K562 (cell line): Measurements from ENCODE around the gene PDE4D. TPM values are rescaled to one million over a fixed set of nuclear protein-coding genes. Genes with fewer than 3 reads are reported as not detected.

Experiments
- ATAC-seq: fragments of 200-7000 bp; cut with Tn5 transposase; 3 replicates; pipeline ENCODE4 v1.9.1; 2020; ENCODE audit warnings: moderate library complexity
- BruUV-seq: library from RNA; stranded (reverse); fragments of 400-500 nt; replicated peaks from 2 replicates; lab custom pipeline; 2021; lab: Mats Ljungman, UMichigan
- CTCF ChIA-PET: fragments of 300-600 bp; formaldehyde crosslinking; extraction: SDS; loops from one replicate; lab custom pipeline; 2021; ENCODE audit warnings: low intra/inter-chr PET ratio; lab: Yijun Ruan, JAX
- POLR2A ChIA-PET: fragments of 300-600, 350-650 bp; sonication (Branson Sonifier 250); formaldehyde crosslinking; extraction: SDS; loops from one replicate; lab custom pipeline; 2021; ENCODE audit warnings: antibody characterized with exemption, inconsistent platforms; lab: Yijun Ruan, JAX
- DNase-seq, 4 experiments: peaks; one replicate each; pipeline versions ENCODE4 v3.0.0 to v3.0.0-alpha.2; 2011 to 2018; ENCODE audit warnings: low spot score in 3 of 4, mixed read lengths in 3 of 4; ENCODE audit errors: extremely low read depth in 1 of 4
- FAIRE-seq: peaks from 2 replicates; lab custom pipeline; 2011; peaks lifted over from hg19 to GRCh38; lab: Jason Lieb, UNC
- H2AFZ ChIP-seq: 2 replicates; pipeline ENCODE4 v1.6.0; 2011; ENCODE audit warnings: low read depth, low read length, control low read depth, inconsistent platforms
- H3K27ac ChIP-seq: fragments of 200-600 bp; 3 replicates; pipeline ENCODE4 v1.8.0; 2011; ENCODE audit warnings: low read depth, mild to moderate bottlenecking, control low read depth, inconsistent platforms, low read length, moderate library complexity, mixed read lengths; ENCODE audit errors: extremely low read depth
- H3K27me3 ChIP-seq, 2 experiments: fragments of 300-600 bp in 1 of 2; 2 replicates in 1 of 2; 3 replicates in 1 of 2; pipeline versions ENCODE4 v1.6.0 to v1.8.0; 2011; ENCODE audit warnings: inconsistent platforms in 2 of 2, low read length in 2 of 2, mild to moderate bottlenecking in 1 of 2, mixed read lengths in 1 of 2, moderate library complexity in 1 of 2; ENCODE audit not compliant: control insufficient read depth in 2 of 2, insufficient read depth in 2 of 2
- H3K36me3 ChIP-seq: fragments of 300-600 bp; 3 replicates; pipeline ENCODE4 v1.8.0; 2011; ENCODE audit warnings: mild to moderate bottlenecking, low read length, inconsistent platforms; ENCODE audit not compliant: control insufficient read depth, insufficient read depth
- H3K4me1 ChIP-seq, 2 experiments: fragments of 200-600 bp in 1 of 2; replicated peaks in 1 of 2; 2 replicates in 1 of 2; 3 replicates in 1 of 2; pipeline versions ENCODE4 v1.5.1 to v1.8.0; 2011; ENCODE audit warnings: inconsistent platforms in 2 of 2, low read length in 2 of 2, mild to moderate bottlenecking in 1 of 2, mixed read lengths in 1 of 2, moderate library complexity in 1 of 2; ENCODE audit not compliant: control insufficient read depth in 2 of 2, insufficient read depth in 2 of 2
- H3K4me2 ChIP-seq: 2 replicates; pipeline ENCODE4 v1.6.1; 2011; ENCODE audit warnings: low read length, control low read depth, inconsistent platforms, mixed read lengths; ENCODE audit not compliant: insufficient read depth
- H3K4me3 ChIP-seq: fragments of 200-600 bp; sonication (generic), shearing (Covaris generic); 2 replicates; pipeline ENCODE4 v1.5.1; 2016; ENCODE audit warnings: control low read depth, inconsistent platforms
- H3K79me2 ChIP-seq: fragments of 200-600 bp; 3 replicates; pipeline ENCODE4 v1.8.0; 2011; ENCODE audit warnings: low read length, inconsistent platforms; ENCODE audit not compliant: control insufficient read depth, insufficient read depth
- H3K9ac ChIP-seq, 2 experiments: 2 replicates each; pipeline versions ENCODE4 v1.6.0 to v1.6.1; 2011; ENCODE audit warnings: low read depth in 2 of 2, low read length in 2 of 2, control low read depth in 1 of 2, inconsistent platforms in 1 of 2, mild to moderate bottlenecking in 1 of 2, mixed read lengths in 1 of 2; ENCODE audit not compliant: insufficient read depth in 1 of 2
- H3K9me1 ChIP-seq: one replicate; pipeline ENCODE4 v1.6.0; 2011; ENCODE audit warnings: inconsistent platforms, mild to moderate bottlenecking, low read length, moderate library complexity; ENCODE audit not compliant: control insufficient read depth, insufficient read depth
- H3K9me3 ChIP-seq: replicated peaks from 2 replicates; pipeline ENCODE4 v1.5.1; 2011; ENCODE audit warnings: low read depth, low read length, inconsistent platforms; ENCODE audit not compliant: control insufficient read depth, insufficient read depth
- H4K20me1 ChIP-seq: replicated peaks from 2 replicates; pipeline ENCODE4 v1.6.1; 2011; ENCODE audit warnings: low read length, inconsistent platforms, mixed read lengths; ENCODE audit not compliant: control insufficient read depth, insufficient read depth
- CXXC5 ChIP-seq: fragments of 250-450 bp; sonication (Bioruptor Pico); IDR thresholded peaks from 2 replicates; pipeline ENCODE4 v1.8.0; 2022; ENCODE audit warnings: inconsistent platforms, mild to moderate bottlenecking, moderate library complexity
- DIDO1 ChIP-seq: fragments of 450-650 bp; IDR thresholded peaks from 2 replicates; pipeline ENCODE4 v1.6.1; 2016; ENCODE audit warnings: low read depth, missing biosample characterization, missing genetic modification characterization
- ESRRA ChIP-seq: fragments of 450-650 bp; IDR thresholded peaks from 2 replicates; pipeline ENCODE4 v1.6.1; 2014; ENCODE audit warnings: low read depth, mild to moderate bottlenecking, moderate library complexity, borderline replicate concordance
- HDAC8 ChIP-seq: fragments of 450-650 bp; IDR thresholded peaks from 2 replicates; pipeline ENCODE4 v1.6.1; 2016; ENCODE audit warnings: mild to moderate bottlenecking, missing genetic modification characterization, moderate library complexity, missing compliant biosample characterization
- MBD2 ChIP-seq: sonication (generic); IDR thresholded peaks from 2 replicates; pipeline ENCODE4 v1.6.1; 2016; ENCODE audit warnings: low read depth, borderline replicate concordance
- MTA1 ChIP-seq: fragments of 450-650 bp; IDR thresholded peaks from 2 replicates; pipeline ENCODE4 v1.6.1; 2017; ENCODE audit warnings: borderline replicate concordance
- NFIC ChIP-seq: fragments of 450-650 bp; IDR thresholded peaks from 2 replicates; pipeline ENCODE4 v1.6.1; 2017; ENCODE audit warnings: mild to moderate bottlenecking, inconsistent platforms
- PHB ChIP-seq: fragments of 250-450 bp; sonication (Bioruptor Pico); IDR thresholded peaks from 2 replicates; pipeline ENCODE4 v1.5.0; 2021
- POLR2A ChIP-seq: fragments of 450-650 bp; conservative IDR thresholded peaks from 2 replicates; pipeline ENCODE4 v1.6.1; 2016
- PTBP1 ChIP-seq: fragments of 200-400 bp; formaldehyde crosslinking; IDR thresholded peaks from 2 replicates; pipeline ENCODE4 v1.6.1; 2017; ENCODE audit warnings: low read depth, low read length
- TCF7L2 ChIP-seq: fragments of 150-350 bp; IDR thresholded peaks from 2 replicates; pipeline ENCODE4 v1.6.1; 2016; ENCODE audit warnings: low read depth, mild to moderate bottlenecking, low read length, moderate library complexity
- ZBED1 ChIP-seq: IDR thresholded peaks from 2 replicates; pipeline ENCODE4 v1.6.1; 2014
- ZNF174 ChIP-seq: fragments of 250-450 bp; sonication (Bioruptor Pico); IDR thresholded peaks from 2 replicates; pipeline ENCODE4 v1.4.0; 2020; ENCODE audit warnings: mild to moderate bottlenecking
- ZNF408 ChIP-seq: fragments of 250-450 bp; sonication (Bioruptor Pico); IDR thresholded peaks from 2 replicates; pipeline ENCODE4 v1.4.0; 2020; ENCODE audit warnings: low read depth, mild to moderate bottlenecking, moderate library complexity
- in situ Hi-C: fragments of 300-500 bp; cut with MboI; formaldehyde crosslinking; loops from 4 replicates; pipeline ENCODE4 v1.15.0; 2018; ENCODE audit warnings: inconsistent platforms, mixed read lengths
- intact Hi-C: fragments of 100-400 bp; cut with micrococcal nuclease; formaldehyde crosslinking; loops from 2 replicates; pipeline ENCODE4 v1.14.2; 2022
- polyA plus RNA-seq, 8 experiments: library from polyadenylated mRNA; depleted of rRNA in 4 of 8; stranded (reverse) in 5 of 8; unstranded in 3 of 8; fragments of >200 nt; fragmentation: Nextera tagmentation in 2 of 8; fragmentation: Illumina TruSeq in 1 of 8; extraction: Ambion mirVana in 2 of 8; extraction: Trizol in 1 of 8; gene quantifications; 2 replicates each; pipeline versions ENCODE4 v1.2.1 to v1.2.3, GENCODE V29; 2011 to 2014; ENCODE audit warnings: inconsistent platforms in 1 of 8, missing spikeins in 1 of 8
- total RNA-seq, 7 experiments: library from RNA; depleted of rRNA in 6 of 7; stranded (reverse); fragments of >200 nt in 6 of 7; fragmentation: Illumina TruSeq in 2 of 7; extraction: Trizol in 2 of 7; gene quantifications; 2 replicates each; pipeline versions ENCODE4 v1.2.1 to v1.2.3, GENCODE V29; 2011 to 2021; ENCODE audit warnings: low replicate concordance in 1 of 7
- TF ChIP-seq, protein P1 (sequence below): fragments of 450-650 bp; IDR thresholded peaks from 2 replicates; pipeline ENCODE4 v1.6.1; 2016; ENCODE audit warnings: mild to moderate bottlenecking
- TF ChIP-seq, protein P2 (sequence below): fragments of 200-400 bp; formaldehyde crosslinking; IDR thresholded peaks from 2 replicates; pipeline ENCODE4 v1.6.1; 2017; ENCODE audit warnings: mild to moderate bottlenecking, low read depth, low read length, moderate library complexity
- TF ChIP-seq, protein P3 (sequence below): sonication (generic); formaldehyde crosslinking; IDR thresholded peaks from 2 replicates; pipeline ENCODE4 v1.8.0; 2022; ENCODE audit warnings: mild to moderate bottlenecking, missing genetic modification reagents

Gene PDE4D
- total and polyA plus RNA-seq, 9 of the 15 experiments (the other 6 are each of a cell fraction or from before 2014, with no cell fraction given): 0.04 to 0.46 (median 0.13) TPM

DNA sequence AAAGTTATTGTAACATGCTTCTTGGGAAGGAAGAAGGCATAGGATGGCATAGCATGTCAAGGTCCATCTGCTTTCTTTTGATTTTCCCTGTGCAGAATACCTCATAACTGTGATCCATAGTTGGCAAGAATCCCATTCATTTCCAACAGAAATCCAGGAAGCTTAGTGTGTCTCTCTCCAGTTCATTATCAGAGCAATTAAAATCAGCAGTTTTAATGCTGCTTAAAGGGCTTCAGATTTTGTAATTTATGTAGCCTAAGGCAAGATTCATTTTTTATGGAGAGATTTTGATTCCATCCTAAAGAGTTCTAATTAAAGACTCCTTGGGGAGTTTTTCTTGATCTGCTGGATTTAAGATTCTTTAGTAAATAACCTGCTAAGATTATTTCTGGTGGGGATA, 560.1 kb downstream of the PDE4D start:
- Histone ChIP-seq H3K4me1 (no peaks in the 10 kb centered on the region), H3K27ac (no peak overlapping the region), H4K20me1 (no peaks in the 10 kb centered on the region), H3K9me1 (no peaks in the 10 kb centered on the region), H3K9me3 (no peaks in the 10 kb centered on the region), H3K36me3 (no peaks in the 10 kb centered on the region), H3K9ac (no peak overlapping the region), H3K4me3 (no peak overlapping the region), H3K4me2 (no peak overlapping the region), H3K27me3 (no peaks in the 10 kb centered on the region), H3K79me2 (no peaks in the 10 kb centered on the region), H2AFZ (no peak overlapping the region)
- ATAC-seq (no peak), DNase-seq (no peak), FAIRE-seq (no peak)
- BruUV-seq: no TSS peak
- ChIA-PET CTCF (no interaction called here), POLR2A (no interaction called here)
- intact Hi-C loops: no loop called here
- in situ Hi-C loops: no loop called here
- TF ChIP-seq PTBP1 (no peak), DIDO1 (tag) (no peak), ZNF174 (no peak), ESRRA (no peak), MTA1 (no peak), TCF7L2 (no peak), ZNF408 (CRISPR knock-in tag) (no peak), NFIC (no peak), MBD2 (no peak), POLR2A (no peak), PHB (no peak), CXXC5 (CRISPR knock-in tag) (no peak), ZBED1 (no peak), HDAC8 (tag) (no peak)
- TF ChIP-seq, protein P1, sequence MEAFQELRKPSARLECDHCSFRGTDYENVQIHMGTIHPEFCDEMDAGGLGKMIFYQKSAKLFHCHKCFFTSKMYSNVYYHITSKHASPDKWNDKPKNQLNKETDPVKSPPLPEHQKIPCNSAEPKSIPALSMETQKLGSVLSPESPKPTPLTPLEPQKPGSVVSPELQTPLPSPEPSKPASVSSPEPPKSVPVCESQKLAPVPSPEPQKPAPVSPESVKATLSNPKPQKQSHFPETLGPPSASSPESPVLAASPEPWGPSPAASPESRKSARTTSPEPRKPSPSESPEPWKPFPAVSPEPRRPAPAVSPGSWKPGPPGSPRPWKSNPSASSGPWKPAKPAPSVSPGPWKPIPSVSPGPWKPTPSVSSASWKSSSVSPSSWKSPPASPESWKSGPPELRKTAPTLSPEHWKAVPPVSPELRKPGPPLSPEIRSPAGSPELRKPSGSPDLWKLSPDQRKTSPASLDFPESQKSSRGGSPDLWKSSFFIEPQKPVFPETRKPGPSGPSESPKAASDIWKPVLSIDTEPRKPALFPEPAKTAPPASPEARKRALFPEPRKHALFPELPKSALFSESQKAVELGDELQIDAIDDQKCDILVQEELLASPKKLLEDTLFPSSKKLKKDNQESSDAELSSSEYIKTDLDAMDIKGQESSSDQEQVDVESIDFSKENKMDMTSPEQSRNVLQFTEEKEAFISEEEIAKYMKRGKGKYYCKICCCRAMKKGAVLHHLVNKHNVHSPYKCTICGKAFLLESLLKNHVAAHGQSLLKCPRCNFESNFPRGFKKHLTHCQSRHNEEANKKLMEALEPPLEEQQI: no peak
- TF ChIP-seq, protein P2, sequence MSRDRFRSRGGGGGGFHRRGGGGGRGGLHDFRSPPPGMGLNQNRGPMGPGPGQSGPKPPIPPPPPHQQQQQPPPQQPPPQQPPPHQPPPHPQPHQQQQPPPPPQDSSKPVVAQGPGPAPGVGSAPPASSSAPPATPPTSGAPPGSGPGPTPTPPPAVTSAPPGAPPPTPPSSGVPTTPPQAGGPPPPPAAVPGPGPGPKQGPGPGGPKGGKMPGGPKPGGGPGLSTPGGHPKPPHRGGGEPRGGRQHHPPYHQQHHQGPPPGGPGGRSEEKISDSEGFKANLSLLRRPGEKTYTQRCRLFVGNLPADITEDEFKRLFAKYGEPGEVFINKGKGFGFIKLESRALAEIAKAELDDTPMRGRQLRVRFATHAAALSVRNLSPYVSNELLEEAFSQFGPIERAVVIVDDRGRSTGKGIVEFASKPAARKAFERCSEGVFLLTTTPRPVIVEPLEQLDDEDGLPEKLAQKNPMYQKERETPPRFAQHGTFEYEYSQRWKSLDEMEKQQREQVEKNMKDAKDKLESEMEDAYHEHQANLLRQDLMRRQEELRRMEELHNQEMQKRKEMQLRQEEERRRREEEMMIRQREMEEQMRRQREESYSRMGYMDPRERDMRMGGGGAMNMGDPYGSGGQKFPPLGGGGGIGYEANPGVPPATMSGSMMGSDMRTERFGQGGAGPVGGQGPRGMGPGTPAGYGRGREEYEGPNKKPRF: no peak
- TF ChIP-seq, protein P3, sequence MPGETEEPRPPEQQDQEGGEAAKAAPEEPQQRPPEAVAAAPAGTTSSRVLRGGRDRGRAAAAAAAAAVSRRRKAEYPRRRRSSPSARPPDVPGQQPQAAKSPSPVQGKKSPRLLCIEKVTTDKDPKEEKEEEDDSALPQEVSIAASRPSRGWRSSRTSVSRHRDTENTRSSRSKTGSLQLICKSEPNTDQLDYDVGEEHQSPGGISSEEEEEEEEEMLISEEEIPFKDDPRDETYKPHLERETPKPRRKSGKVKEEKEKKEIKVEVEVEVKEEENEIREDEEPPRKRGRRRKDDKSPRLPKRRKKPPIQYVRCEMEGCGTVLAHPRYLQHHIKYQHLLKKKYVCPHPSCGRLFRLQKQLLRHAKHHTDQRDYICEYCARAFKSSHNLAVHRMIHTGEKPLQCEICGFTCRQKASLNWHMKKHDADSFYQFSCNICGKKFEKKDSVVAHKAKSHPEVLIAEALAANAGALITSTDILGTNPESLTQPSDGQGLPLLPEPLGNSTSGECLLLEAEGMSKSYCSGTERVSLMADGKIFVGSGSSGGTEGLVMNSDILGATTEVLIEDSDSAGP (CRISPR knock-in tag): no peak
